ENCODE results near the gene PXN. TPM values are rescaled to one million over a fixed set of nuclear protein-coding genes. Genes with fewer than 3 reads are reported as not detected.

PXN gene
- total and polyA plus RNA-seq, 2 experiments from 2014 or later = 38.4 to 76.0 TPM

DNA sequence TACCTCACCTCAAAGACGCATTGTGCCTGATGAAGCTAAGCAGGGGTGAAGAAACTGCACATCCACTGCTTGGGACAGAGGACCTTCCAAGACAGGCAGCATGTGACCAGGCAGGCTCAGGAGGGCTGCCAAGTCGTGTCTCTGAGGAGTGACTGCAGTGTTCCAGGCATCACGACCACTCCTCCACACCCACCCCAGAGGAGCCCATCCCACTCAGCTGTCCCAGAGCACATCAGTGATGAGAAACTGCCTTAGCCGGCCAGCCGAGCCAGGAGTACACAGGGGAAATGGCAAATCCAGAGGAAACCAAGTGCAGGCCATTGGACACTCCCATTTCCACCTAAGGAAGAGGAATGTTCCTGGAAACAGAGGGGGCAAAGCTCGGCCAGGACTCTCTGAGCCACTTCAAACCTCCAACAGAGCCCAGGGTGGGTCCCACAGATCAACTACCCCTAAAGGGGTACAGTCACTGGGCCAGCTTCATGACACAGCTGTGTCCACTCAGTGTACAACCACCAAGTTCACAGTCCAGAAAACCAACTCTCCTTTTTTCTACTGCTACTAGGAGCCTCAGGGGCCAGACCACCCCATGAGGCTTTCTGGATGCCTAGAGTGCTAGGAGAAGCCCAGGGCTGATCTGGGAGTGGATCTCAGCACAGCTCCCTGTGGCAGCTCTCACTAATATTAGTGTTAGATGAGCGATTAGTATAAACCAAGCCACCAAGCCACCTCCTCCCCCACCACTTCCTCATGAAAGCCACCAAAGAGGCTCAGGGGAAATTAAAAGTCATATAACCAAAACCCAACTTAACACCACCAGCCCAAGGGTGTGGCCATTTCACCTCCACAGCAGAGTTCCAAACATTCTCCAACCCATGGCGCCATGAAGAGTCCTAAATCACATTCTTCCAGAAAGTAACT, 15.4 kb downstream of the PXN start:
- H3K27me3 Mint-ChIP-seq (ENCODE audit: insufficient read depth, low read depth, poor library complexity) = peaks cover 6% of the 10 kb centered on the region
- Histone ChIP-seq H3K4me3 (no peak overlapping the region), H3K27me3 (ENCODE audit: insufficient read depth) (no peaks in the 10 kb centered on the region), H3K4me2 (no peak overlapping the region), H3K79me2 (replicated peaks; ENCODE audit: insufficient read depth) (peaks cover 97% of the 10 kb centered on the region), H3K9me2 (ENCODE audit: insufficient read depth) (no peaks in the 10 kb centered on the region), H3K4me1 (ENCODE audit: insufficient read depth) (peaks cover 15% of the 10 kb centered on the region), H2AFZ (no peak overlapping the region), H4K20me1 (replicated peaks; ENCODE audit: insufficient read depth) (peaks cover 9% of the 10 kb centered on the region), H3F3A (replicated peaks; ENCODE audit: low read depth) (no peaks in the 10 kb centered on the region), H3K36me3 (ENCODE audit: insufficient read depth) (no peaks in the 10 kb centered on the region), H3K27ac (ENCODE audit: low read depth) (no peak overlapping the region)
- ATAC-seq (no peak), DNase-seq (ENCODE audit: low spot score) (no peak)
- H3K27ac Mint-ChIP-seq = no peak overlapping the region
- peaks cover 8% of the 10 kb centered on the region for H3K36me3 Mint-ChIP-seq (ENCODE audit: low read depth)
- H3K4me3 Mint-ChIP-seq = no peak overlapping the region
- TF ChIP-seq ZNF331 (CRISPR knock-in tag; IDR thresholded peaks at IDR 0.05; ENCODE audit: low read depth) = no peak
- TF ChIP-seq ETS1 (IDR thresholded peaks at IDR 0.05) = no peak
- no peak for TF ChIP-seq ZNF114 (CRISPR knock-in tag; IDR thresholded peaks at IDR 0.05)
- no peak for TF ChIP-seq CREB1 (CRISPR knock-in tag; IDR thresholded peaks at IDR 0.05; ENCODE audit: low read depth)
- TF ChIP-seq POLR2AphosphoS5 (IDR thresholded peaks at IDR 0.05; ENCODE audit: low read depth) = no peak
- TF ChIP-seq STAT1 (IDR thresholded peaks at IDR 0.05; ENCODE audit: unreplicated experiment) = no peak
- TF ChIP-seq NANOG (IDR thresholded peaks at IDR 0.05; ENCODE audit: borderline replicate concordance) = no peak
- TF ChIP-seq REST (IDR thresholded peaks at IDR 0.05; ENCODE audit: unreplicated experiment) = no peak
- TF ChIP-seq JUNB (IDR thresholded peaks at IDR 0.05; ENCODE audit: unreplicated experiment) = no peak
- TF ChIP-seq EZH2phosphoT487 (IDR thresholded peaks at IDR 0.05; ENCODE audit: unreplicated experiment) = no peak
- TF ChIP-seq CTCF (conservative IDR thresholded peaks at IDR 0.05; ENCODE audit: low read depth in 2 of 2) = no peak
- TF ChIP-seq EZH2 (IDR thresholded peaks at IDR 0.05; ENCODE audit: low read depth, unreplicated experiment) = no peak
- H3K4me1 Mint-ChIP-seq = peaks cover 34% of the 10 kb centered on the region
- no peaks in the 10 kb centered on the region for H3K9me3 Mint-ChIP-seq

Data from GM23338 (cell line).